H9 (cell line): ENCODE measurements around the gene TRAF2. TPM values are rescaled to one million over a fixed set of nuclear protein-coding genes. Genes with fewer than 3 reads are reported as not detected.
A peak's percentile ranks its signal among the peaks of the same experiment; 100 is the strongest.

Source experiments
- DNase-seq: peaks from one replicate; pipeline ENCODE4 v3.0.0-alpha.2; 2017
- H2AFZ ChIP-seq: one replicate; pipeline ENCODE4 v1.6.1; 2013; ENCODE audit warnings: mild to moderate bottlenecking, low read length, control low read depth, moderate library complexity
- H2AK5ac ChIP-seq: 2 replicates; pipeline ENCODE4 v1.6.1; 2013; ENCODE audit warnings: low read length, control low read depth, mixed read lengths; ENCODE audit not compliant: insufficient read length
- H2BK120ac ChIP-seq: one replicate; pipeline ENCODE4 v1.6.1; 2013; ENCODE audit warnings: low read depth, mild to moderate bottlenecking, low read length, control low read depth, inconsistent platforms; ENCODE audit not compliant: poor library complexity, severe bottlenecking
- H2BK12ac ChIP-seq: 2 replicates; pipeline ENCODE4 v1.6.1; 2013; ENCODE audit warnings: low read length, control low read depth, mixed read lengths, low read depth; ENCODE audit not compliant: insufficient read length
- H2BK15ac ChIP-seq: 2 replicates; pipeline ENCODE4 v1.6.1; 2013; ENCODE audit warnings: low read depth, low read length, control low read depth
- H2BK20ac ChIP-seq: one replicate; pipeline ENCODE4 v1.6.1; 2013; ENCODE audit warnings: low read depth, mild to moderate bottlenecking, low read length, control low read depth, inconsistent platforms; ENCODE audit not compliant: poor library complexity, severe bottlenecking
- H2BK5ac ChIP-seq: 2 replicates; pipeline ENCODE4 v1.6.1; 2013; ENCODE audit warnings: low read length, control low read depth, mixed read lengths; ENCODE audit not compliant: insufficient read length
- H3K14ac ChIP-seq: 2 replicates; pipeline ENCODE4 v1.6.1; 2013; ENCODE audit warnings: low read length, control low read depth; ENCODE audit not compliant: insufficient read depth
- H3K18ac ChIP-seq: 2 replicates; pipeline ENCODE4 v1.6.1; 2013; ENCODE audit warnings: low read depth, mild to moderate bottlenecking, mixed read lengths, low read length, control low read depth; ENCODE audit not compliant: insufficient read length
- H3K23ac ChIP-seq: 2 replicates; pipeline ENCODE4 v1.6.1; 2013; ENCODE audit warnings: low read length, control low read depth, mixed read lengths, low read depth; ENCODE audit not compliant: insufficient read length
- H3K23me2 ChIP-seq: 2 replicates; pipeline ENCODE4 v1.6.1; 2013; ENCODE audit warnings: low read depth, mild to moderate bottlenecking, mixed read lengths, low read length, control low read depth; ENCODE audit not compliant: insufficient read length, poor library complexity, severe bottlenecking
- H3K27ac ChIP-seq: 2 replicates; pipeline ENCODE4 v1.5.1; 2013; ENCODE audit warnings: low read length, control low read depth, mixed read lengths, low read depth; ENCODE audit not compliant: insufficient read length
- H3K27me3 ChIP-seq: 2 replicates; pipeline ENCODE4 v1.6.1; 2013; ENCODE audit warnings: low read length, control low read depth, inconsistent platforms; ENCODE audit not compliant: insufficient read depth
- H3K4ac ChIP-seq: 2 replicates; pipeline ENCODE4 v1.6.1; 2013; ENCODE audit warnings: low read depth, mild to moderate bottlenecking, control low read depth, inconsistent platforms, low read length, moderate library complexity
- H3K4me1 ChIP-seq: 2 replicates; pipeline ENCODE4 v1.6.1; 2013; ENCODE audit warnings: low read length, control low read depth, inconsistent platforms; ENCODE audit not compliant: insufficient read depth
- H3K4me2 ChIP-seq: 2 replicates; pipeline ENCODE4 v1.6.1; 2013; ENCODE audit warnings: low read length, control low read depth, mixed read lengths; ENCODE audit not compliant: insufficient read length, insufficient read depth
- H3K56ac ChIP-seq: 2 replicates; pipeline ENCODE4 v1.6.1; 2013; ENCODE audit warnings: low read depth, mild to moderate bottlenecking, mixed read lengths, low read length, control low read depth; ENCODE audit not compliant: insufficient read length
- H3K79me1 ChIP-seq: 2 replicates; pipeline ENCODE4 v1.6.1; 2013; ENCODE audit warnings: low read depth, mild to moderate bottlenecking, moderate library complexity, low read length, control low read depth, inconsistent platforms; ENCODE audit not compliant: insufficient read depth, poor library complexity, severe bottlenecking
- H3K79me2 ChIP-seq: 2 replicates; pipeline ENCODE4 v1.6.1; 2013; ENCODE audit warnings: low read length, control low read depth, inconsistent platforms; ENCODE audit not compliant: insufficient read depth
- H3K9ac ChIP-seq: 2 replicates; pipeline ENCODE4 v1.6.1; 2013; ENCODE audit warnings: low read length, control low read depth, mixed read lengths; ENCODE audit not compliant: insufficient read length; ENCODE audit errors: extremely low read depth
- H3K9me3 ChIP-seq: one replicate; pipeline ENCODE4 v1.6.1; 2013; ENCODE audit warnings: low read depth, low read length, inconsistent platforms; ENCODE audit not compliant: control insufficient read depth
- H3T11ph ChIP-seq: one replicate; pipeline ENCODE4 v1.6.1; 2013; ENCODE audit warnings: mild to moderate bottlenecking, low read length, control low read depth, inconsistent platforms
- H4K20me1 ChIP-seq: one replicate; pipeline ENCODE4 v1.6.1; 2013; ENCODE audit not compliant: control insufficient read depth, insufficient read length, insufficient read depth
- H4K5ac ChIP-seq: 2 replicates; pipeline ENCODE4 v1.6.1; 2013; ENCODE audit warnings: low read depth, mild to moderate bottlenecking, mixed read lengths, low read length, control low read depth; ENCODE audit not compliant: insufficient read length
- H4K8ac ChIP-seq: replicated peaks from 2 replicates; pipeline ENCODE4 v1.6.1; 2013; ENCODE audit warnings: low read length, control low read depth, mixed read lengths, low read depth; ENCODE audit not compliant: insufficient read length
- H4K91ac ChIP-seq: 2 replicates; pipeline ENCODE4 v1.6.1; 2013; ENCODE audit warnings: low read depth, mild to moderate bottlenecking, moderate library complexity, mixed read lengths, low read length, control low read depth; ENCODE audit not compliant: insufficient read length
- H3K27ac Mint-ChIP-seq, 3 experiments: 2 replicates in 2 of 3; 3 replicates in 1 of 3; pipeline ENCODE4 v1.8.0; 2020 to 2021; ENCODE audit warnings: mixed read lengths in 3 of 3, mild to moderate bottlenecking in 1 of 3, moderate library complexity in 1 of 3
- H3K27me3 Mint-ChIP-seq: 2 replicates; pipeline ENCODE4 v1.8.0; 2021; ENCODE audit warnings: low read depth, mild to moderate bottlenecking, moderate library complexity, mixed read lengths
- H3K36me3 Mint-ChIP-seq, 3 experiments: 2 replicates in 2 of 3; 3 replicates in 1 of 3; pipeline ENCODE4 v1.8.0; 2020 to 2021; ENCODE audit warnings: low read depth in 3 of 3, mixed read lengths in 3 of 3; ENCODE audit not compliant: insufficient read depth in 1 of 3
- H3K4me1 Mint-ChIP-seq, 2 experiments: 2 replicates each; pipeline ENCODE4 v1.8.0; 2020; ENCODE audit warnings: mixed read lengths in 2 of 2
- H3K4me3 Mint-ChIP-seq, 2 experiments: 2 replicates in 1 of 2; 3 replicates in 1 of 2; pipeline ENCODE4 v1.8.0; 2020 to 2021; ENCODE audit warnings: mild to moderate bottlenecking in 2 of 2, mixed read lengths in 2 of 2, moderate library complexity in 1 of 2
- H3K9me3 Mint-ChIP-seq, 2 experiments: 2 replicates in 1 of 2; 3 replicates in 1 of 2; pipeline ENCODE4 v1.8.0; 2020; ENCODE audit warnings: mild to moderate bottlenecking in 2 of 2, mixed read lengths in 2 of 2, moderate library complexity in 1 of 2
- CTCF ChIP-seq: fragments of 200-600 bp; sonication (generic); conservative IDR thresholded peaks from 3 replicates; pipeline ENCODE4 v1.8.0; 2021; ENCODE audit warnings: antibody characterized with exemption, mild to moderate bottlenecking
- WGBS: extraction: QIAGEN DNeasy Blood & Tissue Kit; methylation state at CpG from one replicate; pipeline ENCODE4 v1.1.7; 2013; ENCODE audit warnings: missing lambda C conversion rate, low lambda C conversion rate, mixed read lengths; ENCODE audit not compliant: insufficient read length; ENCODE audit errors: extremely low coverage; 5-methylcytosine and 5-hydroxymethylcytosine counted together
- total RNA-seq: library from RNA; stranded (reverse); gene quantifications from 2 replicates; pipeline ENCODE4 v1.2.1, GENCODE V29; 2021

The TRAF2 gene
- total RNA-seq, 1 experiment from 2014 or later: 48.8 TPM

- H4K20me1 ChIP-seq: no peaks in the 10 kb centered on the region
- no peak overlapping the region for H3K18ac ChIP-seq
- no peak overlapping the region for H2BK5ac ChIP-seq
- no peak overlapping the region for H2BK20ac ChIP-seq
- no peak overlapping the region for H3K4me2 ChIP-seq
- H3K79me1 ChIP-seq: no peaks in the 10 kb centered on the region
- WGBS: no CpG with 5 or more reads among the region's 14 CpGs
- Mint-ChIP-seq H3K9me3 (no peaks in the 10 kb centered on the region), H3K4me3 (no peak overlapping the region; a peak in 1 of 5 replicates), H3K27me3 (no peaks in the 10 kb centered on the region), H3K4me1 (no peaks in the 10 kb centered on the region), H3K36me3 (peaks cover 39 to 74% (median 68%) of the 10 kb centered on the region in 3 experiments; a peak in 6 of 7 replicates), H3K27ac (no peak overlapping the region)
- H3K23me2 ChIP-seq: no peaks in the 10 kb centered on the region
- H4K91ac ChIP-seq: no peak overlapping the region
- H2AK5ac ChIP-seq: no peak overlapping the region
- no peak overlapping the region for H2BK120ac ChIP-seq
- no peaks in the 10 kb centered on the region for H3K9me3 ChIP-seq
- H3K23ac ChIP-seq: no peak overlapping the region
- H3K79me2 ChIP-seq: no peaks in the 10 kb centered on the region
- H2AFZ ChIP-seq: no peak overlapping the region
- H3T11ph ChIP-seq: no peak overlapping the region
- no peak overlapping the region for H4K8ac ChIP-seq
- no peaks in the 10 kb centered on the region for H3K27me3 ChIP-seq
- H4K5ac ChIP-seq: no peak overlapping the region
- no peak overlapping the region for H3K56ac ChIP-seq
- H3K9ac ChIP-seq: no peak overlapping the region
- no peak overlapping the region for H2BK12ac ChIP-seq
- TF ChIP-seq CTCF: no peak
- H3K14ac ChIP-seq: no peak overlapping the region
- no peaks in the 10 kb centered on the region for H3K4me1 ChIP-seq
- H2BK15ac ChIP-seq: no peak overlapping the region
- DNase-seq: peak; percentile 17
- no peak overlapping the region for H3K27ac ChIP-seq
- no peak overlapping the region for H3K4ac ChIP-seq
Measured at GRCh38 chr9:136920734-136921231, 34.5 kb downstream of the TRAF2 start.
